ENCODE results near the gene TLX2. TPM values are rescaled to one million over a fixed set of nuclear protein-coding genes. Genes with fewer than 3 reads are reported as not detected.

TLX2 gene
- total RNA-seq, 4 donors from 2014 or later, result not detected

- H3K27me3 ChIP-seq, result peaks cover 0 to 49% (median 0%) of the 10 kb centered on the region in 4 donors
- WGBS, 2 donors, result 90 to 93% methylated on average over 3 to 7 of the region's 7 CpGs
- intact Hi-C loops (cut with DNase I), result no loop called here
- no peaks in the 10 kb centered on the region for H3K36me3 ChIP-seq
- H3K9me3 ChIP-seq, result no peaks in the 10 kb centered on the region
- H3K4me1 ChIP-seq, result peaks cover 14 to 47% (median 22%) of the 10 kb centered on the region in 3 donors
- TF ChIP-seq POLR2A (IDR thresholded peaks at IDR 0.05) (no peak), CTCF (IDR thresholded peaks at IDR 0.05) (no peak)
- no peak for DNase-seq
- no peak overlapping the region for H3K4me3 ChIP-seq
- no peak overlapping the region for H3K27ac ChIP-seq
These were observed 36.0 kb downstream of the TLX2 start for GRCh38 chr2:74550231-74550630.

GRCh38 chr2:74551530-74551929 is 37.3 kb downstream of the TLX2 start:
- H3K9me3 ChIP-seq, result no peaks in the 10 kb centered on the region
- H3K27ac ChIP-seq, result no peak overlapping the region
- no peak overlapping the region for H3K4me3 ChIP-seq
- TF ChIP-seq CTCF (IDR thresholded peaks at IDR 0.05) (no peak), POLR2A (IDR thresholded peaks at IDR 0.05) (no peak)
- H3K27me3 ChIP-seq, result peaks cover 0 to 57% (median 0%) of the 10 kb centered on the region in 4 donors
- no peak for DNase-seq
- H3K36me3 ChIP-seq, result peaks cover 0 to 5% (median 0%) of the 10 kb centered on the region in 3 donors
- peaks cover 14 to 55% (median 26%) of the 10 kb centered on the region in 3 donors for H3K4me1 ChIP-seq
- intact Hi-C loops (cut with DNase I), result no loop called here

DNA sequence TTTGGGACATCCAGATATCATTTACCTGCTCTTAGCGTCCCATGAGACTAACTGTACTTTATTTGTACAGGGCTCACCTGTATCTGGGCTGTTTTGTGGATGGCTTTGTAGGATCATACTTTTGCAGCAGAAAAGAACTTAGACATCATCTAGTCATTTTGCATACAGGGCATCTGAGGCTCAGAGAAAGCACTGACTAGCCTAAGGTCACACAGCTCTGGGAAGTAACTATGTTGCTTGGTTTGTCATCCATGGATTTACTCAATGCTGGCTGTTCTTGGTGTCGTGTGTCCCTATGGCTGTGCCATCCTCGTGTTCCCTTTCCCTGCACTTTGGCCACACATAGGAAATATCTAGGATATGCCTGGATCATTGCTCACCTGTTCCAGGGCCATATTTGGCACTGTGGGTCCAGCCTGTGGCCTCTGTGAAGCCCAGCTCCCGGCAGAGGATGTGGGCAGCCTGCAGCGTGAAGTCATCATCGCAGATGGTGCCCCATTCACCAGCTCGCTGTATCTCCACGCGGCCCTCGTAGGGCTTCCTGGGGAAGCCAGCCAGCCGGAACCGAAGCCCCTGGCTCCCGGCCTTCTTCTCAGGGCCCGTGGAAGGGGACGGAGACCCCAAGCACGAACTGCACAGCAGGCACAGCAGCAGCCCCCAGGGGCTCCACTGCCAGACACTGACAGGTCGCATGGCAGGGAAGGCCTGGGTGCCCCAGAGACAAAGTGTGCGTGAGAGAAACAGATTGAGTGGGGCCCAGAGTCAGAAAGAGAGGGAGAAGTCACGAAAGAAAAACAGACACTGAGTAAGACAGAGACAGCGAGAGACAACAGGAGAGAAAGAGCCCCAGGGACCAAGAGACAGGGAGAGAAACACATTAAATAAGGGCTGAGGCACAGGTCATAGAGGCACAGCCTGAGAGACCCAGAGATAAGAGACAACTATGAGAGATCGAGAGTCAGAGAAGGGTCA is 38.0 kb downstream of the TLX2 start:
- DNase-seq, result no peak
- intact Hi-C loops (cut with DNase I), result no loop called here
- WGBS, 2 donors, result 74 to 88% methylated on average over 8 to 14 of the region's 21 CpGs
- H3K9me3 ChIP-seq, result no peaks in the 10 kb centered on the region
- H3K4me1 ChIP-seq, result peaks cover 14 to 55% (median 26%) of the 10 kb centered on the region in 3 donors
- H3K36me3 ChIP-seq, result peaks cover 0 to 8% (median 0%) of the 10 kb centered on the region in 3 donors
- TF ChIP-seq POLR2A (IDR thresholded peaks at IDR 0.05), result no peak
- TF ChIP-seq CTCF (IDR thresholded peaks at IDR 0.05), result no peak
- no peak overlapping the region for H3K4me3 ChIP-seq
- no peak overlapping the region for H3K27ac ChIP-seq
- peaks cover 0 to 57% (median 0%) of the 10 kb centered on the region in 4 donors for H3K27me3 ChIP-seq

DNA sequence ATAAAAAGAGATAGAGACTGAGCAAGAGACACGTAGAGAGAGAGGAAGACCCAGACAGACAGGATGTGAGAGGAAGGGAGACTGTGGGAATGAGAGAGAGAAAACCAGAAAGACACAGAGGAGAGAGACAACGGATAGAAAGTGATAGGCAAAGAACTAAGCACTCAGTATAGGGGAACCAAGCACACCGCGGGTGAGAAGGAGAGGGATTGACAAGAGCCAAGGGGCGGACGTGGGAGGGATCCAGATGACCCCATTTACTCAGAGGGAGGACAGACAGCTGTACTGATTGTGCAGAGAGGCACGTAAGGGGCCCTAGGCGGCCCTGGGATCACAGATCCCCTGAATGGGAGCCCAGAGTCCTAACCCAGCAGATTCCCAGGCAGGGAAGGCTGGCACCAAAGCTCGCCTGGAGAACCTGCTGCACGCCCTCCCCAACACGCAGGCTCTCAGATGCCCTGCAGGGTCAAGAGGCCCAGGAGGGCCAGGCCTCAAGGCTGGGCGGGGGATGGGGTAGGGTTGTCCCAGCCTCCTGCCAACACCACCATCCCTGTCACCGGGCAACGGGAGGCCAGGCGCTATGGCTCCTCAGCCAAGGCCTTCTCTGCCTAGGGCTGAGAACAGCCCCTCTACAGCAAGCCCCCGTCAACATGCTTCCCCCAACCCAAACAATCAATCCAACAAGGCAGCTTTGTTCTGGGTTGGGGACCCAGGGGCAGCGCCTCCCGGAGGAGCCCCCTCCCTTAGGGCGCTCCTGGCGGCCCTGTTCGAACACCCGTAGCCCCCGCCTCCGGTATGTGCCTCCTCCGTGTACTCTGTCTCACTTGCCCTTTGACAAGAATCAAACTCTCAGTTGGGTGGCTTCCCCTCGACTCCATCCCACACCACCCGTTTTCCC is 38.9 kb downstream of the TLX2 start:
- H3K4me3 ChIP-seq, result peak overlapping the region; percentile 45 to 70 (median 65)
- peaks cover 0 to 8% (median 0%) of the 10 kb centered on the region in 3 donors for H3K36me3 ChIP-seq
- H3K4me1 ChIP-seq, result peaks cover 14 to 54% (median 26%) of the 10 kb centered on the region in 3 donors
- 60 to 67% methylated on average over 16 to 19 of the region's 27 CpGs for WGBS, 2 donors
- TF ChIP-seq POLR2A (IDR thresholded peaks at IDR 0.05), result no peak
- TF ChIP-seq CTCF (IDR thresholded peaks at IDR 0.05), result no peak
- H3K27ac ChIP-seq, result peak overlapping the region; percentile 73 to 89 (median 82)
- H3K27me3 ChIP-seq, result peaks cover 0 to 53% (median 0%) of the 10 kb centered on the region in 4 donors
- no peaks in the 10 kb centered on the region for H3K9me3 ChIP-seq
- DNase-seq, result no peak
- intact Hi-C loops (cut with DNase I), result no loop called here
